Suprapubic skin (tissue), 3 donors: Measurements from ENCODE around the gene SLC12A5.

ENCODE experiments used
- POLR2A ChIP-seq, 2 donors: fragments of 450-650 bp; IDR thresholded peaks; one replicate each; pipeline ENCODE4 v1.6.1; 2017; ENCODE audit warnings: antibody characterized with exemption in 2 of 2, mild to moderate bottlenecking in 2 of 2, moderate library complexity in 2 of 2
- TF ChIP-seq, protein P1 (sequence below), 2 donors: fragments of 200-600 bp in 1 of 2; fragments of 450-650 bp in 1 of 2; sonication (generic) in 1 of 2; IDR thresholded peaks; one replicate each; pipeline ENCODE4 v1.5.1; 2016 to 2019; ENCODE audit warnings: antibody characterized with exemption in 2 of 2, mild to moderate bottlenecking in 1 of 2, moderate library complexity in 1 of 2

DNA sequence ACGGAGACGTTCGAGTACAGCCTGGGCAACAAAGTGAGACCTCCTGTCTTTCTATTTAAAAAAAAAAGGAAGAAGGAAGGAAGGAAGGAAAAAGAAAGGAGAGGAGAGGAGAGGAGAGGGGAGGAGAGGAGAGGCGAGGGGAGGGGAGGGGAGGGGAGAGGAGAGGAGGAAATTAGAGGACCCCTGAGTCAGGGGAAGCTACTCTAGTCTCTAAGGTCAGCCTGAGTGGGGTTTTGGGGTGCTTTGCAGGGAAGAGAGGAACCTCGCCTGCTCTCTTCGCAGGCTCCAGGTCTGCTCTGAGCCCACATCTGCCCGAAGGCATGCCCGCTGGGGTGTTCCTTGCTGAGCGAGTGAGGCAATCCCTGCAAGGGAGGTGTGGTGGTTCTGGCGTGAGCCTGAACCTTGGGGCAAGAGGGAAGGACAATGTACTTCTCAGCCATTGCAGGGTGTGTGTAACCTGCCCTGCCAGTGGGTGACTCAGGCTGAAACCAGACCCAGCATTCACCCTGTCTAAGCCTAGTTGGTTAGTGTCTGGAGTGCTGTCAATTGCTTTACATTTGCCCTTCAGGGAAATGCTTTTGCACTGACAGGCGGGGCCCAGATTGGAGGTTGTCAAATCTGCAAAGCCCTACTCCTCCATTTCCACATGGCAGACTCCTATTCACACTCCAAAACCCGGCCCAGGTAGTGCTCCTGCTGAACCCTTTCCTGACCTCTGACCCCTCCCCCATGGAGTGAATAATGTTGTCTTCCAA, 35.6 kb upstream of the SLC12A5 start:
- TF ChIP-seq, protein P1, sequence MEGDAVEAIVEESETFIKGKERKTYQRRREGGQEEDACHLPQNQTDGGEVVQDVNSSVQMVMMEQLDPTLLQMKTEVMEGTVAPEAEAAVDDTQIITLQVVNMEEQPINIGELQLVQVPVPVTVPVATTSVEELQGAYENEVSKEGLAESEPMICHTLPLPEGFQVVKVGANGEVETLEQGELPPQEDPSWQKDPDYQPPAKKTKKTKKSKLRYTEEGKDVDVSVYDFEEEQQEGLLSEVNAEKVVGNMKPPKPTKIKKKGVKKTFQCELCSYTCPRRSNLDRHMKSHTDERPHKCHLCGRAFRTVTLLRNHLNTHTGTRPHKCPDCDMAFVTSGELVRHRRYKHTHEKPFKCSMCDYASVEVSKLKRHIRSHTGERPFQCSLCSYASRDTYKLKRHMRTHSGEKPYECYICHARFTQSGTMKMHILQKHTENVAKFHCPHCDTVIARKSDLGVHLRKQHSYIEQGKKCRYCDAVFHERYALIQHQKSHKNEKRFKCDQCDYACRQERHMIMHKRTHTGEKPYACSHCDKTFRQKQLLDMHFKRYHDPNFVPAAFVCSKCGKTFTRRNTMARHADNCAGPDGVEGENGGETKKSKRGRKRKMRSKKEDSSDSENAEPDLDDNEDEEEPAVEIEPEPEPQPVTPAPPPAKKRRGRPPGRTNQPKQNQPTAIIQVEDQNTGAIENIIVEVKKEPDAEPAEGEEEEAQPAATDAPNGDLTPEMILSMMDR (IDR thresholded peaks at IDR 0.05) = no peak
- no peak for TF ChIP-seq POLR2A (IDR thresholded peaks at IDR 0.05)
